ENCODE measurements around the gene VWA8.
"Not testable (repeated sequence)": the region's sequence is repeated elsewhere in the genome, so short reads cannot be mapped to it uniquely, and the experiment has no call there.

VWA8 gene

DNA sequence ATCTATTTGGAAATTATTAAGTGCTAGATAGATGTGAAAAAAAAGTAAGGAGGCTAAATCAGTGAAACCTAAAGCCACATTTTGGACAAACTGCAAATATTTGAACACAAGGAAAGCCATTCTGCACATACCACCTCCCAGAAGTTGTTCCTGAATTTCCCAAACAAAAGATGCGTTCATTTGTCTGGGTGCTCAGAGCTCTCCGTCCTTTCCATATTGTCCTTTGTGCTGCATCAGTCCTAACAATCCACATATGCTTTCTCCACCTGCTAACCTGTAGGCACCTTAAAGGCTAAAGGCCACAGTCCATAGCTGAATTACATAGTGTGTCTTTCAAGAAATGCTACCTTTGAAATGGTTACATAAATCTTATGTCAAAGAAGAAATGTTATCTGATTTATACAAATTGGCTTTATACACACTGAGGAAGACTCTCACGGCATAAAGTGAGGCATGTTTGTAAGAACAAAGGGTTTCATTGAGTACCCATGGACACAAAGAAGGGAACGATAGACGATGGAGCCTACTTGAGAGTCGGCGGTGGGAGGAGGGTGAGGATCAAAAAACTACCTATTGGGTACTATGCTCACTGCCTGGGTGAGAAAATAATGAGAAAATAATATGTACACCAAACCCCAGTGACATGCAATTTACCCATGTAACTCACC is 321.5 kb downstream of the VWA8 start:
- no peak for DNase-seq

DNA sequence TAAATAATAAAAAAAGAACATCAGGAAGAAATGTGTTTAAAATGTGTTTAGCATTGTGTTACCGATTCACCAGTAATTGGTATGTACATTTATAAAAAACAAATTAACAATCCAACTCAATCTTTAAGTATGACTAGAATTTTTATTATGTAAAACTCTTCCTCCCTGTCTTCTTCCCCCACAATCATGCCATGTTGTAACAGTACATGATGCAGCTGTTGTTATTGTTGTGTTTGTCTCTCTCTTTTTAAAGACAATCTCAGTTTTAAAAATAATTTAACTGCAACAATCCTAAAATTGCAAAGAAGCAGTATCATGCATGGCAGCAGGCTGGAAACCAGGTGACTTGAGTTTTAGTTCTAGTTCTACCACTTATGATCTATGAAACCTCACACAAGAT is 323.3 kb downstream of the VWA8 start:
- DNase-seq = no peak

DNA sequence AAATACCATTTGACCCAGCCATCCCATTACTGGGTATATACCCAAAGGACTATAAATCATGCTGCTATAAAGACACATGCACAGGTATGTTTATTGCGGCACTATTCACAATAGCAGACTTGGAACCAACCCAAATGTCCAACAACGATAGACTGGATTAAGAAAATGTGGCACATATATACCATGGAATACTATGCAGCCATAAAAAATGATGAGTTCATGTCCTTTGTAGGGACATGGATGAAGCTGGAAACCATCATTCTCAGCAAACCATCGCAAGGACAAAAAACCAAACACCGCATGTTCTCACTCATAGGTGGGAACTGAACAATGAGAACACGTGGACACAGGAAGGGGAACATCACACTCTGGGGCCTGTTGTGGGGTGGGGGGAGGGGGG is 323.9 kb downstream of the VWA8 start:
- DNase-seq = not testable (repeated sequence)

DNA sequence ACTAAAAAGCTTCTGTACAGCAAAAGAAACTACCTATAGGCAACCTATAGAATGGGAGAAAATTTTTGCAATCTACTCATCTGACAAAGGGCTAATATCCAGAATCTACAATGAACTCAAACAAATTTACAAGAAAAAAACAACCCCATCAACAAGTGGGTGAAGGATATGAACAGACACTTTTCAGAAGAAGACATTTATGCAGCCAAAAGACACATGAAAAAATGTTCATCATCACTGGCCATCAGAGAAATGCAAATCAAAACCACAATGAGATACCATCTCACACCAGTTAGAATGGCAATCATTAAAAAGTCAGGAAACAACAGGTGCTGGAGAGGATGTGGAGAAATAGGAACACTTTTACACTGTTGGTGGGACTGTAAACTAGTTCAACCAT is 324.3 kb downstream of the VWA8 start:
- not testable (repeated sequence) for DNase-seq

DNA sequence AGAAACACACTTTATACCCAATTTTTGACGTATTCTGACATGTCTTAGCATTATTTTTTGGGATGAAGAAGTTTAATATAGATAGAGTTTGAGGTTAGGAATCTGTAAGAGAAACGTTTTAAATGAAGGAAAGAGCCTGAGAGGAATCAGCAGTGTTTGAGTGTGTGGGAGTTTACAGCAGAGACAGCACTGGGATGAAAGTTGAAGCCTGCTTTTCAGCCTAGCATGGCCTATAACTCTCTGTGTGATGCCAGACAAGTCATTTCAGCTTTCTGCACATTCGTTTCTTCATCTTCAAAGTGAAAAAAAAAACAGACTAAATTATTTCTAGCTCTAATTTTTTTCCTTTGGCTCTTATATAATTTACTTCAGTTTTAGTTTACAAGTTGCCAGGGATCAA is 326.5 kb downstream of the VWA8 start:
- no peak for DNase-seq

DNA sequence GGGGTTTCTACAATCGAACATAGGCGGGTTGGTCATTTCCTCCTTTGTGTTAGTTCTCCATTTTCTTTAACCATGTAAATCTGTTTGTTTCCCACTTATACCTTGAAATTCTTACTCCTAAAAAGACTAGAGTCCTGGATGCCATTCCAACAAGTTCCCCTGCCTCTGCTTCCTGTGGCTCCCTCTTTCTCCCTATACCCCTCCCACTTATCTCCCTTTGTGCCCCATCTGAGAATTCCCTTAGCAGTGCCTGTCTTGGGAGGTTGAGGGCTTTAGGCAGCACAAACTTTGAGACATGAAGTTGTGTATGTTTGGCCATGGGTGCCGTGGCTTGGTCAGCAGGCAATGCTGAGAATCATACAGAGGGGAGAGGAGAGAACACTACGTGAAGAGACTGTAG is 327.1 kb downstream of the VWA8 start:
- no peak for DNase-seq

DNA sequence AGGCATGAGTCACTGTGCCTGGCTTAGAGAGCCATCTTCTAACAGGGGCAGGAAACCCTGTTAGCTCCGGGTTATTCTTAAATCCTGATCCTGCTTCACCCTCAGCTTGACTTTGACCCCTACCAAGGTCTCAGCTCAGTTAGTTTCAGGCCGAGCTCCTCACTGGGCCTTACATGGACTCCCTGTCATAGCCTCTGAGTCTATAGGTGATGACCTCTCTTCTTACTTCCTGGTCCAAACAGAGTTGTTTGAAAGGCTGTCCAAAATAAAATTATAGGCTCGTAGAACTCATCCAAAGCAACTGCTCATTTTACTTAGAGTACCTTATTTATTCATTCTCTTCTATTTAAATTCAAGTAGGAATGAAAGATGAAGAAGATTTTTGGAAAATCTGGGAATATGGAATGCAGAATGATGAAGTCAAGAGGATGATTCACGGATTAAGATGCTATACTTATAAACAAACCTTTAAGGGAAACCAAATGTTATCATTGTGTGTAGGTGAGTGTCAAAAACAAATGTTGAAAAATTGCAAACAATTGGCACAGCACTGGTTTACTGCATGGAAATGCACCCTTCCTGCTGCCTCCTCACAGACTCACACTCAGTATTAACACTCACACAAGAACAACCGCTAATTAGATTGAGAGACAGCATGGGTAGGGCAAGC is 329.5 kb downstream of the VWA8 start:
- no peak for DNase-seq

DNA sequence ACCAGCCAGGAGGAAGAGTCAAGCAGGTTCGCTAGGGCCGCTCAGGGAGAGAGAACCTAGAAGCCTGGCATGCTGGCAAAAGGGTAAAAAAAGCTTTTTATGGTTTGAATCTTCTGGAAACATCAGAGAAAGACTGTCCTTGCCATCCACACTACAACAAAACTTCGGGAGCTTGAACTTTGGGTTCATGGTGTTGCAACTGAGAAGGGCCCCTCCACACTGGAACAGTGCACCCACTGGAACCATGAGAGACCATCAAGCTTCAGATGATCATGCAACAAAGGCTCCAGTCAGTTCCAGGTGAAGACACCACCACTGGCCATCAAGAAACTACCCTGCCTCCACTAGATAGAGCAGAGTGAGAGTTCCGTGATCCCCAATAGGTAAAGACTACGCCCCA is 333.5 kb downstream of the VWA8 start:
- no peak for DNase-seq

DNA sequence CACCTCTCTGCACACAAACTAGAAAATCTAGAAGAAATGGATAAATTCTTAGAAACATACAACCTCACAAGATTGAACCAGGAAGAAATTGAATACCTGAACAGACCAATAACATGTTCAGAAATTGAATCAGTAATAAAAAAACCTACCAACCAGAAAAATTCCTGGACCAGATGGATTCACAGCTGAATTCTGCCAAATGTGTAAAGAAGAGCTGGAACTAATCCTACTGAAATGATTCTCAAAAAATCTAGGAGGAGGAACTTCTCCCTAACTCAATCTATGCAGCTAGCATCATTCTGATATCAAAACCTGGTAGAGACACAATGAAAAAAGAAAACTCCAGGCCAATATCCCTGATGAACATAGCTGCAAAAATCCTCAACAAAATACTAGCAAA is 336.9 kb downstream of the VWA8 start:
- DNase-seq = no peak

DNA sequence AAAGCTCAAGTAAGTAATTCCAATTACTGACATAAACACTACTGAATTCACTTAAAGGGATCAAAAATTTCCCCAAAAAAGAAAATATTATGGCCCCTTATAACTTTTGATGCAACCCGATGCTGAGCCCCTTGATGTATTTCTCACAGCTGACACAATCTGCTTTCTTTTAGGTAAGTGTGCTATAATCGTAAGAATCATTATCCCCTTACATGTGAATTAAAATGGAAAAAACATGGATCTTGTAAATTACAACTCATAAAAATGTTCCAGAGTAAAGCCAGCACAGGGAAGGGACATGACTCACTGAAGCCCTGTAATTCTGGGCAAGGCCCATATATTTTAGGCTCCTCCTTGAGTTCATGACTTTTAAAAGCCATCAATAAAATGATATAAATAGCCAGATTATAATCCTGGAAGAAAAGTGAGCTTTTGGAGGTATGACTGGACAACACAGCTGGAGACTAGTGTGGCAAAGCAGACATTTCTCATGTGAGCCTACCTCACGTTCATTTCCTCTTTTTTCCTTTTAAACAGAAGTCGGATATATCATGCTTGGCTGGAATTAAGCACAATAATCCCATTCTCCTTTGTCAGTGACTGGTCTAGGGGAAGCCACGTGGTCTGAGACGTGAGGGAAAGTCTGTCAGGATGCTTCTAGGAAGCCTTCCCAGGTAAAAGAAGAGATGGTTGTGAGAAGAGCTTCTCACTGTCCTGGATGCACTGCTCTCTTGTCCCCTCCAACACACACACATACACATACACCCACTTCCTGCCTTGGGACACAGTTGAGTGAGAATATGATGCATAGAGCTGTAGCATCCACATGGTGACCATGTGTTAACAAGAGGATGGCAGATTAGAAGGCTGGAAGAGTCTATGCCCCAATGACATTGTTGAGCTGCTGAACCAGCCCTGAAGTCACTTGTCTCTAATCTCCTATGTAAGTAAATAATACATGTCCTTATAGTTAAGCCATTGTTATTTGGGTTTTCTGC is 338.2 kb downstream of the VWA8 start:
- no peak for DNase-seq

DNA sequence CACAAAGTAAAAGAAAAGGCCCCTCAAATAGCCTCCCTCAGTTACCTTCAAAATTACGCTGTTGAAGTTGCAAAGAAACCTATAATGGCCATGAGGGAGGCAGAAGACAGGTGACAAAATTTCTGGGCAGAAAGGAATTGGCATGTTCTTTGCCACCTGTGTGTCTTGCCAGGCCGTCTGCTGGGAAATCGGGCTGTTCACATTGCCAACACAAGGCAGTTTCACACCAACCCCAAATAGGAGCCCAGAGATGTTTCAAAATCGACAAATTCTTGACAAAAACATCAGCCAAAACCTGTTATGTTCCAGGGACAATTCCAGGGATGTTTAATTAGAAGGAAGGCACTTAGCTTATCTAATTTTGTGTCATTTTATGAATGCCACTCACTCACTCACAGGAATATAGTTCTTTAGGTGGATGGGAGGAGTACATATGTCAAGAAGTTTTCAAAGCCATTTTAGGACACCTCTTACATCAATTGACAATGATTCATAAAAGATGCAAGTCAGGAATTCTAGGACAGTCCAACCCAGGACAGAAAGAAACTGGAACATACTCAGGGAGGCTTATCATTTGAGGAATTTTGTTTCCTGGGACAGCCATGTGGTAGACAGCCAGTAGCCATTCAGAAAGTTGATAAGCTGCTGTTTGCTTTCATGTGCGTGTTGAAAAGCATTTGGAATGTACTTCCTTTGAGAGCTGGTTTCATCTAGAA is 339.0 kb downstream of the VWA8 start:
- DNase-seq = no peak

DNA sequence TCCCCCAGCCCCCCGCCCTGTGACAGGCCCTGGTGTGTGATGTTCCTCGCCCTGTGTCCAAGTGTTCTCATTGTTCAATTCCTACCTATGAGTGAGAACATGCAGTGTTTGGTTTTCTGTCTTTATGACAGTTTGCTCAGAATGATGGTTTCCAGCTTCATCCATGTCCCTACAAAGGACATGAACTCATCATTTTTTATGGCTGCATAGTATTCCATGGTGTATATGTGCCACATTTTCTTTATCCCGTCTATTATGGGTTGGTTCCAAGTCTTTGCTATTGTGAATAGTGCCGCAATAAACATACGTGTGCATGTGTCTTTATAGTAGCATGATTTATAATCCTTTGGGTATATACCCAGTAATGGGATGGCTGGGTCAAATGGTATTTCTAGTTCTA is 343.3 kb downstream of the VWA8 start:
- not testable (repeated sequence) for DNase-seq

DNA sequence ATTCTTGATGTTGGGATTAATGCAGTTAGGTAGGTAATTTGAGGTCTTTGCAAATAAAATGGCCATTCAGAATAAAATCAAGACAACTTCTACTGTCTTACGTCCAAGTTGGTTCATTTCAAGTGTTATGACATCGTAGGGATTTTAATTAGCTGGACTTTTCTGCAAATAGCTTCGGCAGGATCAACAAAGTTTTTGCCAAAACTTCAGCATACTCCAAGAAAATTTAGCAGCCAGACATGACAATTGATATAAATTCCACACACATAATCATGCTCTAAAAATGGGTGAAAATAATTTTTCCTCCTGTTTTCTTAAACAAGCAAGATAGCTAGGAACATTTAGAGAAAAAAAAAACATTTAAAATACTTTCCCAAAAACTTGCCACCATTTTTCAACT is 344.8 kb downstream of the VWA8 start:
- no peak for DNase-seq

DNA sequence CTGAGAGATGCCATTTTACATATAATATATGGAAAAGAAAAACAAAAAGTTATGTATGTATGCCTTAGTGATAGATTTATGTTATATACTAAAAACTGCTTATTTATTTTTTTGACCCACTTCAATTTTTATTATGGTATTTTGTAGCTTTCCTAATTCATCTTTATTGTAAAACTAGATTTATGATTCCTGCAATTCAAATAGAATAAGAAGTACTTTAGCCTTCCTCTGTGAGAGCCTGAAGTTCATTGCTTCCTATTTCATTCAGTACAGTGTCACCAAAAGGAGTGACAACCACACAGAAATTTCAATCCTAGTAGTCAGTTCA is 345.4 kb downstream of the VWA8 start:
- no peak for DNase-seq

DNA sequence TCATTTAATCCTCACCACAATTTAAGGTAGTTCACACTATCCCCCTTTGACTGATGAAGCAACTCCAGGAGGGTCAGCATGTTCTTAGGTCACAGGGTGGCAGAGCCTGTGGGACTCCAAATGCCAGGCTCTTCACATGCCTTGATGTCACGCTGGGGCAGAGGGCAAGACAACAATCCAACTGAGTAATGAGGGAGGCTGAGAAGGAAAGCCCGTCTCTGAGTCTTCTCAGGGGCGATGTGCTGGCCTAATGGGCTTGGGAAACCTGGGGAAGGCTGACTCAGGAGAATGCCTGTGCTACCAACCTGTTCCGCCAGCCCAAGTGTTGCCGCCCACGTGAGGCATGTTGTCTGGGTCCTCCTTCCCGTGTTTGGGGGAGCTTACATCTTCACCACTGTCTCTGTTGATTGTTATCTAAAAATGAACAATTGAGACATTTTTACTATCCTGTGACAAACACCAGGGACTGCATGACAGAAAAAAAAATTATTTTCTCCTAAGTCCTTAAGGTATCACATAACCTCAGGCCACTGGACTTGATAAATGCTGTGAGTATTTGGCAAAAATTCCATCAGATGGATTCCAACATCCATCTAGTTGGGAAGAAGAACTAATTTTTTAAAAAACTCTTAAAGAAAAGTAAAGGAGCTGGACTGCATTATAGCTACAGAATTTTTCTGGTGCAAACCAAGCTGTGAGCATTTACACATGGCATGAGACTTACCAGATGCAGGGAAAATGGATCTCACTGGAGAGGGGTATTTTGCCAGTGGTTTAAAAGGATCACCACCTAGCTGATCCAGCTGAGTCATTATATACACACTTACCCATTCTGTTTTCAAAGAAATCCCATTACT is 346.0 kb downstream of the VWA8 start:
- DNase-seq = no peak

DNA sequence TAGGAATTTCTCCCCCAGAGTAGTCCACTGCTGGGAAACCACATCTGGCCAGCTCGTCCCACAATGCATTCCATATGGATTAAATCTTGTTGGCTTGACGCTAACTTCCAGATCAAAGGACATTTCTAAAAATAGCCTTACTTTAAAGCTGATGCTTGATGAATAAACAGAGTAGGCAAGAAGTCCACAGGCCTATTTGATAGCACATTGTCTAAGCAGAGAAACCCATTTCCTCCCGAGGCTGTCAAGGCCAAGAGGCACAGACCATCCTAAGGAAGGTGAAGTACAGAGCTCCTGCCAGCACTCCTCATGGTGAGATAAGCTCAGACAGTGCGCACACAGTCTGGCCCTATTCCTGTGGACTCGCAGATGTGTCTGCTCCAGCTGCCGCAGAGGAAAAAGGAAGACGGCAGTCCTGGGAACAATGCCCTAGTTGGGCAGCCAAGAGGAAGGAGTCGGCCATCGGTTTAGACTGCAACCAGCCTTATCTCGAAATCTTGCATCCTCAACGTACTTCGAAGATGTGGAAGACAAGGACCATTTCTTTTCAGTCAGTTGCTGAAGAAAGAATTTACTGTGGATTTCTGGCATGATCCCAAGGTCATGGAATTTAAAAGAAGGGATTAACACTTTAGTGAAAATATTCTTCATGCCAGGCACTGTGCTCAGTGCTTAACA is 346.8 kb downstream of the VWA8 start:
- no peak for DNase-seq

DNA sequence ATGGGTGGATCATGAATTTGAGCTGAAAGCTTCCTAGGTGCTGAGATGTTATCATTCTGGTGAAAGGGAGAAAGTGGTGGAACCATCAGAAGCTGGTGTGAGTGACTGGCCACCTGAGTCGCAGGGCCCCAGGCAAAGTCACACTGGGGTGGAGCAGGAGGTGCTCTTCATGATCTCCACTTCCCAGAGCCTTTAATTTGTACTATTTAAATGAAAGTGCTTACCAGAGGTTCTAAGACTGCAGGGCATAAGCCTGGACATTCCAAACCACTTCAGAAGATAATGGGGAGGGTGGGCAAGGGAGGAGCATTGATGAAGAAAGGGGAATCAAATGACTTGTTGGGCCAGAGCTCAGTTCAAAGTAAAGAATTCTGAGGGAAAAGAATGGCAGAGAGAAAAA is 347.4 kb downstream of the VWA8 start:
- no peak for DNase-seq

DNA sequence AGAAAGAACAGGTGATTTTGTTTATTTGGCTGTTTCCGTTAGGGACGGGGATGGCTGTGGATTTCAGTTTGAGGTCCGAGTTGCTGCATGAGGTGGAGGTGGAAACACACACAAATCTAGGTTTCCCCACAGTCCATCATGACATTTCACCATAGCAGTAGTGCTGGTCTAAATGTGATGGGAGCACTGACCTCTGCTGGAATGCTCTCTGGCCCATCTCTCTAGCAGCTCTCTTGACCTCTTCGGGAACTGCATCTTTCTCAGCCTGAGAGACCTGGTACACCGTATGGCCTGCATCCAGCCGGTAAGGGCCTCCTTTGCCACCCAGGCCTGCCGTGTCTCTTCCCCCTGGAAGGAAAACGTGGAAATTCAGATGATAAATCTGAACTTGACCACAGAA is 349.5 kb downstream of the VWA8 start:
- DNase-seq = no peak

DNA sequence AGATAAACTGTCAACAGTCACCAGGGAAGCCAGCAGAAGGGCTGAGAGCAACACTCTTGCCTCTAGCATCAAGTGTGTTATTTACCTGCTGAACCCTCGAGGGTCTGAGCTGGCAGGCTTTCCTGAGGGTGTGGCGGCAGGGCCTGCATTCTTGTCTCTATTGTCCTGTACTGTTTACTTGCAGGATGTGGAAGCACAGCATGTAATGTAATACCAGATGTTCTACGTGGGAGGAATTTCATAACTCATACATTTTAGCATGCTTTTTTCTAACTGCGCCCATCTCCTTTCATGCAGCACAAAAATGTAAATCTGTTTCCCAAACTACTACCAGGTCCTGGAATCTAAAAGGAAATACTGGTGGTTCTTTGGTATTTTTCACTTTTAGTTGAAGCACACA is 350.5 kb downstream of the VWA8 start:
- DNase-seq = no peak

DNA sequence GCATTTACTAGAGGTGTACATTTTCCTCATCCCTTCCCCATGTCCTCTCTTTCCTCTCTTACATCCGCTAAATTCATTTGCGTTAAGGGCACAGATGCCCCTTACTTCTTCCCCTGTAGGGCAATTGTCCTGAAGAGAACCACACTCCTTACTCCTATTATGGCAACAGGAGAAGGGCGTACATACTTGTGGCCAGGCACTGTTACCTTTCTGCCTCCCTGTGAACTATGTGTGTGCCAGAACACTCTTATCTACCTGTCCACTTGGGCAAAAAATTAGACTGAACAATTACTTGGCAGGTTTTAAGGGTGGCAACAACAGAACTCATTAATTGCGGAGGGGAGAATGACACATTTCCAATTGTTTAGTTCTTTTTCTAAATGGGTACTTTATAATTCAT is 351.1 kb downstream of the VWA8 start:
- DNase-seq = no peak

DNA sequence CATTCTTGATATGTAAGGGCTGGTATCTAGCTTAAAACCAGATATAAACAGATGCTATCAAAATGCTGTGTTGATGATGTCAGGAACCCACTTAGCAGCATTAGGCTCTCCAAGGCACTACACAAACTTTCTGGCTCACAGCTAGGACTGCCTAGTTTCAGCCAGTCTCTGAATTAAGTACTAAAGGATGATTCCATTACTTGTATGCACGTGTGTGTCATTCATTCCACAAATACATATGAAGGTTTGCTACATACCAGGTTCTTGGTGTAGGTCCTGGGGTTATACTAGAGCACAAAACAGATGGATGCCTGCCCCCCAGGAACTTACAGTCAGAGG is 352.1 kb downstream of the VWA8 start:
- no peak for DNase-seq

All from CD4-positive, alpha-beta T cell treated with Interleukin-4 for 4 hours (primary cell).